OCI-M2 (cell line): Measurements from ENCODE around the gene IFIT5.
"Not testable (repeated sequence)": the region's sequence is repeated elsewhere in the genome, so short reads cannot be mapped to it uniquely, and the experiment has no call there.

Experiments
- DNase-seq: peaks from one replicate; lab custom pipeline; 2025; ENCODE audit not compliant: unreplicated experiment; lab: John Stamatoyannopoulos, UW

Gene IFIT5

DNA sequence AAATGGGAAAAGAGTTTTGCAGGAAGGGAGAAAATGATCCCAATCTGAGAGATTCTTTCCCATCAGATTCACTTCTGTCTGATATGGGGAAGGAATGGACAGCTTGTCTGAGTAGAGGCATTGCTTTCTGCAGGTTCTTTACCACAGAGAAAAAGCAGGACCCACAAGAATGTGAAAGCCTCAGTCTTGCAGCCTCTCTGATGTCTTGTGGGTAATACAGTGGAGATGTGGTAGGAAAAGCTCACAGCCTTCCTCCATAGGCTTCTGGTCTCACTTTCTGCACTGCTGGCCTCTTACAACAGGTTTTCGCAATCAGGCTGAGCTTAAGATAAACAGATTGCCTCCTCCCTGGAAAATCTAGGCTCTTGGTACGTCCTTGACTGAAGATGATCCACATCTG is 21.4 kb upstream of the IFIT5 start:
- no peak for DNase-seq

DNA sequence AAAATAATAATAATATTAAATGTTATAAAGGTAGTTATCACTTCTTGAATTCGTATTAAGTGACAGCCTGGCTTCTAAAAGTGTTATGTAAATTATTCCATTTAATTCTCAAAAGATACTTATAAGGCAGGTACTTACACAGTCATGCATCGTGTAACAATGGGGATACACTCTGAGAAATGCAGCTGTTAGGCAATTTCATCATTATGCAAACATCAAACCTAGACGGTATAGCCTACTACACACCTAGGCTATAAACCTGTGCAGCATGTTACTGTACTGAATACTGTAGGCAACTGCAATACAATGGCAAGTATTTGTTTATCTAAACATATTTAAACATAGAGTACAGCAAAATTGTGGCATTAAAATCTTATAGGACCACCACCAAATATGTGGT is 20.5 kb upstream of the IFIT5 start:
- no peak for DNase-seq

DNA sequence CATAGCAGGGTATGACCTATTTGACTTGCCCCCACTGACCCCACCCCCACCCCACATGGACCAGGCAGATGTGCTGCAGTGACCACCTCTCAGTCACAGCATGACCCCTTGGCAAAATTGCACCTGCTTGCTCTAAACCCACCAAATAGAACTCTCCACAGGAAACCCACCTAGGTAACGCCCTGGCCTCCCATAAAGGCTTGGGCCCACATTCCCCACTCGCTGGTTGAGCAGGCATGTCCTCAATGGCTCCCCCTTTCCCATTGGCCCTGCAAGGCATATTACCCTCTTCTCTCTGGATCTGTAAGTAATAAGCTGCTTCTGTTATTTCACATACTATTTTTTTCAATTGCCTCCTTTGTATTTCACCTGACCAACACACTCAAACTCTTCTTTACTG is 19.2 kb upstream of the IFIT5 start:
- DNase-seq: no peak

DNA sequence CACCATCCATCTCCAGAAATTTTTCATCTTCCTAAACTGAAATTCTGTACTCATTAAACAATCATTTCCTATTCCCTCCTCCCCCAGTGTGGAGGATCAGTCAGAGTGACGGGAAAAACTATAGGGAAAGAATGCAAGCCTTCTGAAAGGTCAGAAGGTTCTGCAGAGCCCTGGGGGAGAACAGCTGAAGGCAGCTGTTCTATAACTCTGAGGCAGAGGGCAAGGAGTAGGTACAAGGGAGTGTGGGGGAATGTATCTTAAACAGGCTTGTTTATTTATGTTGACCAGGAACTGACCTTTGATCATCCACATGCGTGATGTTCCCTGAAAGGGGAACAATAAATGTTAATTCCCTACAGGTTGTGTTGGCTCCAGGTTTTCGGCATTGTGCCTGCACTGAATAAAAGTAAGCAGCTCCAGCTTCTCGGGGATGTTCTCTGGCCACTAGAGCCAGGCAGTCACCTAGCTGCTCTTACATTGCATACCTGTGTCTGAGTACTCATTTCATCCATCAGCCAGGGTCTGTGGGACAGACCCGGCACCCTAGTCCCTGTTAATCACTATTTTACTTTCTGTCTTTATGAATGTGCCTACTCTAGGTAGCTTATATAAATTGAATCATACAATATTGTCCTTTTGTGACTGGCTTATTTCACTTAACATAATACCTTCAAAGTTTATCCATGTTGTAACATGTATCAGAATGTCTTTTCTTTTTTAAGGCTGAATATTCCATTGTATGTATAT is 16.2 kb upstream of the IFIT5 start:
- DNase-seq: no peak

DNA sequence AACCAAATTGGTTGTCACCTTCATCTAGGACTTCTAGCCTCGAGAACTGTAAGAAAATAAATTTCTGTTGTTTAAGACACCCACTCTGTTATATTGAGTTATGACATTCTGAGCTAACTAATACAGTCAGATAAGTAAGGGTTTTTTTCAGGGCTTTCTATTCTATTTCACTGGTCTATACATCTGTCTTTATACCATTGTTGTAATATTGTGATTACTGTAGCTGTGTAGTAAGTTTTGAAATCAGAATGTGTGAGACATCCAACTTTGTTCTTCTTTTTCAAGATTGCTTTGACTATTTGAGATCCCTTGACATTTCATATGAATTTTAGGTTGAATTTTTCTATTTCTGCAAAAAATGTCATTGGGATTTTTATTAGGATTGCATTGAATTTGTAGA is 14.4 kb upstream of the IFIT5 start:
- DNase-seq: no peak

- DNase-seq: no peak
Observed at GRCh38 chr10:89403043-89403442, 11.3 kb upstream of the IFIT5 start.

GRCh38 chr10:89404104-89405047 is 10.0 kb upstream of the IFIT5 start:
- no peak for DNase-seq

GRCh38 chr10:89406178-89406577 is 8.2 kb upstream of the IFIT5 start:
- DNase-seq: not testable (repeated sequence)

DNA sequence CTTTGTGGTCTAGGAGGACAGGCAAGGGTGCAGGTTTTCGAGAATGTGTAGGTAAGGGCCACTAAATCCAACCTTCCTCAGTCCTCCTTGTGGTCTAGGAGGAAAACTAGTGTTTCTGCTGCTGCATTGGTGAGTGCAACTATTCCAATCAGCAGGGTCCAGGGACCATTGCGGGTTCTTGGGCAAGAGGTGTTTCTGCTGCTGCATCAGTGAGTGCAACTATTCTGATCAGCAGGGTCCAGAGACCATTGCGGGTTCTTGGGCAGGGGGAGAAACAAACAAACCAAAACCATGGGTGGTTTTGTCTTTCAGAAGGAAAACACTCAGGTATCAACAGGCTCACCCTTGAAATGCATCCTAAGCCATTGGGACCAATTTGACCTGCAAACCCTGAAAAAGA is 6.6 kb upstream of the IFIT5 start:
- not testable (repeated sequence) for DNase-seq

DNA sequence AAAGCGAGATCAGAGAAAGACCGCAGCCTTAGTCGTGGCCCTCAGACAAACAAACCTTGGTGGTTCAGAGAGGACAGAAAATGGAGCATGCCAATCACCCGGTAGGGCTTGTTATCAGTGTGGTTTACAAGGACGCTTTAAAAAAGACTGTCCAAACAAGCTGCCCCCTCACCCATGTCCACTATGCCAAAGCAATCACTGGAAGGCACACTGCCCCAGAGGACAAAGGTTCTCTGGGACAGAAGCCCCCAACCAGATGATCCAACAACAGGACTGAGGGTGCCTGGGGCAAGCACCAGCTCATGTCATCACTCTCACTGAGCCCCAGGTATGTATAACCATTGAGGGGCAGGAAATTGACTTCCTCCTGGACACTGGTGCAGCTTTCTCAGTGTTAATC is 5.1 kb upstream of the IFIT5 start:
- DNase-seq: not testable (repeated sequence)

GRCh38 chr10:89410551-89410950 is 3.8 kb upstream of the IFIT5 start:
- DNase-seq: not testable (repeated sequence)

GRCh38 chr10:89411135-89411534 is 3.2 kb upstream of the IFIT5 start:
- not testable (repeated sequence) for DNase-seq

GRCh38 chr10:89412276-89412675 is 2.1 kb upstream of the IFIT5 start:
- not testable (repeated sequence) for DNase-seq

DNA sequence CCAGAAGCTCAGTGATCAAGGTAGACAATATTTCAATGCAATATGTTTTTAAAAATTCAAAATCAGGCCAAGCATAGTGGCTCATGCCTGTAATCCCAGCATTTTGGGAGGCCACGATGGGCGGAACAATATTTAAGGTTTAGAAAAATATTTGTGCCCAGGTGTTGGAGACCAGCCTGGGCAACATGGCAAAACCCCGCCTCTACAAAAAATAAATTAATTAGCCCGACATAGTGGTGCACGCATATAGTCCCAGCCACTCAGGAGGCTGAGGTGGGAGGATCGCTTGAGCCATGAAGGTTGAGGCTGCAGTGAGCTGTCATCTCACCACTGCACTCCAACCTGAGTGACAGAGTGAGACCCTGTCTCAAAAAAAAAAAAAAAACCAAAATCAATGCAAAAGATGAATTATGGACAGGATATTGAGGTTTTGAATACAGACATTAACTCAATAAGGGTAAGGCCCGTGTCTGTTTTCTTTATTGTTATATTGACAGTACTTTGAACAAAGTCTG is 913 bp upstream of the IFIT5 start:
- DNase-seq: no peak

DNA sequence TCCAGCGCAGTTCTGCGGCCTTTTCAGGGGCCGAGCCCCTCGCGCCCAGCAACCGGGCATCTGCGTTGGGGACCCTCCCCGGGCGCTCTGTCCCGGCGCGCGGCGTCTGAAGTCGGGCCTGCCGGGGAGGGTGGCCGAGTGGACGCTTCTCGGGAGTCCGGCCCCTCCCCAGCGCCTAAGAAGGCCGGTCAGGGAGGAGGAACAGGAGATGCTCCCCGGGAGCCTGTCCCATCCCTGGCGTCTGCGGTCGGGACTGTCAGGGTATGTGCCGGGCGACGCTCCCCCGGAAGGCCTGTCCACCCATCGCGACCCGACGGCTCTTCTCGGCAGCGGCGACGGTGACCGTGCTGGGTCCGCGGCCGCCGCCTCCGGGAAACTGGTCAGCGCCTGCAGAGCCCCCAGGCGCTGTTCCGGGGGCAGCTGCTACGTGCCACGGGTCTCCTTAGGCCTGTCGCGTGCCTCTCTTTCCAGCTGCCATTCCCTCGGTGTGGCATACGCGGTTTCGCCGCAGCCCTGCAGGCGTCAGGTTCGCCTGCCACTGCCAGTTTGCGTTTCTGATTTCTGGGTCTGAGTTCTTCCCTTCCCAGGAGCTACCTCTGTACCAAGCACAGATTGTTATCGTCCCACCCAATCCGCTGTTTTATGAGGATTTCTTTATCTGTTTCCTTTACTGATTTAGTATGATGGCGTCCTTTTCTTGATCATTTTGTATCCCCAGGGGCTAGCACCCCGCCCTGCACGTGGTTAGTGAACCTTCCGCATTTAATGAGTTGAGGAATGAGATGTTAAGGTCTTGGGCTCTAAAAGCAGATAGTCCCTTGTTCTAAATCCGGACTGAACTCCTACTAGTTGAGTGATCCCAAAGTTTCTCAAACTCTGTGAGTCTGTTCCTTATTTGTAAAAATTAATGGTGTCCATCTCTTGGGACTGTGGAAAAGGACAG is 782 bp downstream of the IFIT5 start:
- no peak for DNase-seq

- no peak for DNase-seq
Observed at GRCh38 chr10:89416465-89416864, 2.1 kb downstream of the IFIT5 start.

- DNase-seq: no peak
Observed at GRCh38 chr10:89419548-89419947, 5.2 kb downstream of the IFIT5 start.

DNA sequence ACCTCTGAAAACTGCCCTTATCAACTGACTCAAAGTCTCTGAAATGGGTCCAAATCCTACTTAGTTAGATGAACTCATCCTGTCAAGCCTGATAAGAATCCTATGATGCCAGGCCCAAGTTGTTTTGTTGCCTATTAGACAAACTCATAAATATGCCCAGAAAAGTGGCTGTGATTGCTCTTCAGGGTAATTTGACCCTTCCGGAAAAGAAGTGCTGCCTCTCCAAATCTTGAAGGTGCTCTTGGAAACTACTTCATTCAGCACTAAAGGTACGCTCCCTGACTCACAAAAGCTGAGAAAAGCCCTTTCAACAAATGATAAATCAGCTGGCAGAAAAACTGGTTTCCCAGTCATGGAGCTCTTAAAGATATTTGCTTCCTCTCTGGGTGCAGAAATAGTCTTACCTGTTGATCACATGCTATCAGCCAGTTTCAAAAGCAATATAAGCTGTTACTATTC is 6.7 kb downstream of the IFIT5 start:
- no peak for DNase-seq

GRCh38 chr10:89425000-89425399 is 10.6 kb downstream of the IFIT5 start:
- DNase-seq: no peak

GRCh38 chr10:89426230-89426868 is 12.0 kb downstream of the IFIT5 start:
- DNase-seq: no peak
